ENCODE data around the gene E2F3.

The E2F3 gene

GRCh38 chr6:20534295-20535262 lies 132.9 kb downstream of the E2F3 start, which contains the start of gene CDKAL1:
Gene CDKAL1, plus strand, starts transcription at chr6:20534457. Its CDS starts 11,894 bp downstream, at chr6:20546351.
- peak; percentile 94 for DNase-seq

- no peak for DNase-seq
These were observed 136.5 kb downstream of the E2F3 start for GRCh38 chr6:20538131-20538662.

GRCh38 chr6:20538907-20539306 lies 137.2 kb downstream of the E2F3 start:
- no peak for DNase-seq

GRCh38 chr6:20539387-20539786 lies 137.7 kb downstream of the E2F3 start:
- DNase-seq = no peak

GRCh38 chr6:20540683-20541082 lies 139.0 kb downstream of the E2F3 start:
- no peak for DNase-seq

- no peak for DNase-seq
These were observed 139.7 kb downstream of the E2F3 start for GRCh38 chr6:20541382-20541781.

GRCh38 chr6:20542927-20543602 lies 141.4 kb downstream of the E2F3 start:
- peak; percentile 37 for DNase-seq
